ENCODE data around the gene TTC3.

TTC3 gene

GRCh38 chr21:37077403-37077802 is 4.3 kb downstream of the TTC3 start:
- Histone ChIP-seq H3K9ac (ENCODE audit: low read length) (no peak overlapping the region), H3K79me2 (ENCODE audit: low read length) (peaks cover 89% of the 10 kb centered on the region), H3K9me3 (ENCODE audit: insufficient read depth, low read length) (no peaks in the 10 kb centered on the region), H4K20me1 (ENCODE audit: insufficient read depth, low read length) (peaks cover 42% of the 10 kb centered on the region), H3K27ac (ENCODE audit: low read length) (no peak overlapping the region), H3K4me2 (ENCODE audit: low read length) (no peak overlapping the region), H2AFZ (ENCODE audit: low read depth, low read length) (no peak overlapping the region), H3K4me1 (ENCODE audit: low read length) (peaks cover 17% of the 10 kb centered on the region), H3K4me3 (ENCODE audit: low read length) (no peak overlapping the region), H3K36me3 (replicated peaks; ENCODE audit: low read depth, low read length) (peaks cover 3% of the 10 kb centered on the region), H3K27me3 (ENCODE audit: low read depth, low read length) (no peaks in the 10 kb centered on the region)
- no peak for TF ChIP-seq CTCF (IDR thresholded peaks at IDR 0.05; ENCODE audit: low read depth, low read length)
- TF ChIP-seq EZH2phosphoT487 (IDR thresholded peaks at IDR 0.05; ENCODE audit: low read depth) = no peak

GRCh38 chr21:37079211-37079824 is 6.3 kb downstream of the TTC3 start:
- Histone ChIP-seq H3K9me3 (ENCODE audit: insufficient read depth, low read length) (no peaks in the 10 kb centered on the region), H3K9ac (ENCODE audit: low read length) (no peak overlapping the region), H3K27me3 (ENCODE audit: low read depth, low read length) (no peaks in the 10 kb centered on the region), H3K4me1 (ENCODE audit: low read length) (peaks cover 17% of the 10 kb centered on the region), H3K4me2 (ENCODE audit: low read length) (no peak overlapping the region), H2AFZ (ENCODE audit: low read depth, low read length) (no peak overlapping the region), H3K4me3 (ENCODE audit: low read length) (no peak overlapping the region), H3K27ac (ENCODE audit: low read length) (no peak overlapping the region), H4K20me1 (ENCODE audit: insufficient read depth, low read length) (peaks cover 59% of the 10 kb centered on the region), H3K79me2 (ENCODE audit: low read length) (peaks cover 96% of the 10 kb centered on the region), H3K36me3 (replicated peaks; ENCODE audit: low read depth, low read length) (peaks cover 5% of the 10 kb centered on the region)
- no peak for TF ChIP-seq EZH2phosphoT487 (IDR thresholded peaks at IDR 0.05; ENCODE audit: low read depth)
- no peak; the same call in 1 of the 2 replicates for TF ChIP-seq CTCF (IDR thresholded peaks at IDR 0.05; ENCODE audit: low read depth, low read length)

- no peaks in the 10 kb centered on the region for H3K9me3 ChIP-seq (ENCODE audit: insufficient read depth, low read length)
- peaks cover 95% of the 10 kb centered on the region for H3K79me2 ChIP-seq (ENCODE audit: low read length)
- H3K36me3 ChIP-seq (replicated peaks; ENCODE audit: low read depth, low read length) = peaks cover 7% of the 10 kb centered on the region
- no peaks in the 10 kb centered on the region for H3K27me3 ChIP-seq (ENCODE audit: low read depth, low read length)
- peaks cover 8% of the 10 kb centered on the region for H3K4me1 ChIP-seq (ENCODE audit: low read length)
- H3K27ac ChIP-seq (ENCODE audit: low read length) = no peak overlapping the region
- no peak overlapping the region for H3K4me2 ChIP-seq (ENCODE audit: low read length)
- TF ChIP-seq EZH2phosphoT487 (IDR thresholded peaks at IDR 0.05; ENCODE audit: low read depth) = no peak
- TF ChIP-seq CTCF (IDR thresholded peaks at IDR 0.05; ENCODE audit: low read depth, low read length) = no peak
- H3K9ac ChIP-seq (ENCODE audit: low read length) = no peak overlapping the region
- peaks cover 56% of the 10 kb centered on the region for H4K20me1 ChIP-seq (ENCODE audit: insufficient read depth, low read length)
- H2AFZ ChIP-seq (ENCODE audit: low read depth, low read length) = no peak overlapping the region
- H3K4me3 ChIP-seq (ENCODE audit: low read length) = no peak overlapping the region
Observed at GRCh38 chr21:37082375-37082774, 9.3 kb downstream of the TTC3 start.

GRCh38 chr21:37082856-37083528 is 9.9 kb downstream of the TTC3 start:
- Histone ChIP-seq H3K9ac (ENCODE audit: low read length) (no peak overlapping the region), H3K27ac (ENCODE audit: low read length) (no peak overlapping the region), H3K36me3 (replicated peaks; ENCODE audit: low read depth, low read length) (peaks cover 7% of the 10 kb centered on the region), H3K4me3 (ENCODE audit: low read length) (no peak overlapping the region), H3K79me2 (ENCODE audit: low read length) (peaks cover 91% of the 10 kb centered on the region), H3K9me3 (ENCODE audit: insufficient read depth, low read length) (no peaks in the 10 kb centered on the region), H4K20me1 (ENCODE audit: insufficient read depth, low read length) (peaks cover 49% of the 10 kb centered on the region), H2AFZ (ENCODE audit: low read depth, low read length) (no peak overlapping the region), H3K4me1 (ENCODE audit: low read length) (peaks cover 8% of the 10 kb centered on the region), H3K27me3 (ENCODE audit: low read depth, low read length) (no peaks in the 10 kb centered on the region), H3K4me2 (ENCODE audit: low read length) (no peak overlapping the region)
- TF ChIP-seq EZH2phosphoT487 (IDR thresholded peaks at IDR 0.05; ENCODE audit: low read depth) (no peak), CTCF (IDR thresholded peaks at IDR 0.05; ENCODE audit: low read depth, low read length) (no peak)
